ENCODE results near the gene LRFN4. TPM values are rescaled to one million over a fixed set of nuclear protein-coding genes. Genes with fewer than 3 reads are reported as not detected.

The LRFN4 gene
- total and polyA plus RNA-seq, 10 of the 15 experiments (the other 5 are each of a cell fraction or from before 2014, with no cell fraction given): 0.03 to 43.8 (median 4.9) TPM

DNA sequence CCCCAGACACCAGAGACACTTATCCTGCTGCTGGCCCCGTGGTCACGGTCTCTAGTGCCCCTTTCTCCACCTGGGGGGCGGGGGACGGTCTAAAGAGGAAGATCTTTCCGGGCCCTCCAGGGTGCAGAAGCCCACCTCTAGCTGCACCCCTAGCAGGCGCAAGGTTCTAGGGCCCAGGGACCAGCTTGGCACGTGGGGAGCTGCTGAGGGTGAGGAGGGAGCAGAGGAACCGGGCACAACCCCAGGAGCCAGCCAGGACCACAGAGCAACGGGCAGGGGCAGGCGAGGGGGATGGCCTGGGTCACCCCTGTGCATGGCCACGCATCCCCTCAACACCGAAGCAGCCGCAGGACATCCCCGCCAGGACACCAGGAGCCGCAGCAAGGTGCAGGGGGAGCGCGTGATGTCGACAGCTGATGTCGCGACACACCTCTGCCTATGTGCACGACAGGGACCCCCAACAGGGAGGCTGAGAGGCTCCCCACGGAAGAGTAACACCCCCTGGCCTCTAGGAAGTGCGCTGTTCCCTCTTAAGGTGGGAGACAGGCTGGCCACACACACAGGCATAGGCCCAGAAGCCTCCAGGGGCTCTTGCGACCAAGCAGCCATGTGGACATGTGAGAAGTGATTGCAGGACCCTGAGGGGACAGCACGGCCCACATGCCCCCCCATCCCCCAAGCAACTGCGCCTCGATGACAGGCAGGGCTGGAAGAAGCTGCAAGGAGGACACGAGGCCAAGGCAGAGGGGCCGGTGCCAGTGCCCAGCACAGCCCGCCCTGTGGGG is 5.1 kb downstream of the LRFN4 start (continued):
- TF ChIP-seq, protein P1, sequence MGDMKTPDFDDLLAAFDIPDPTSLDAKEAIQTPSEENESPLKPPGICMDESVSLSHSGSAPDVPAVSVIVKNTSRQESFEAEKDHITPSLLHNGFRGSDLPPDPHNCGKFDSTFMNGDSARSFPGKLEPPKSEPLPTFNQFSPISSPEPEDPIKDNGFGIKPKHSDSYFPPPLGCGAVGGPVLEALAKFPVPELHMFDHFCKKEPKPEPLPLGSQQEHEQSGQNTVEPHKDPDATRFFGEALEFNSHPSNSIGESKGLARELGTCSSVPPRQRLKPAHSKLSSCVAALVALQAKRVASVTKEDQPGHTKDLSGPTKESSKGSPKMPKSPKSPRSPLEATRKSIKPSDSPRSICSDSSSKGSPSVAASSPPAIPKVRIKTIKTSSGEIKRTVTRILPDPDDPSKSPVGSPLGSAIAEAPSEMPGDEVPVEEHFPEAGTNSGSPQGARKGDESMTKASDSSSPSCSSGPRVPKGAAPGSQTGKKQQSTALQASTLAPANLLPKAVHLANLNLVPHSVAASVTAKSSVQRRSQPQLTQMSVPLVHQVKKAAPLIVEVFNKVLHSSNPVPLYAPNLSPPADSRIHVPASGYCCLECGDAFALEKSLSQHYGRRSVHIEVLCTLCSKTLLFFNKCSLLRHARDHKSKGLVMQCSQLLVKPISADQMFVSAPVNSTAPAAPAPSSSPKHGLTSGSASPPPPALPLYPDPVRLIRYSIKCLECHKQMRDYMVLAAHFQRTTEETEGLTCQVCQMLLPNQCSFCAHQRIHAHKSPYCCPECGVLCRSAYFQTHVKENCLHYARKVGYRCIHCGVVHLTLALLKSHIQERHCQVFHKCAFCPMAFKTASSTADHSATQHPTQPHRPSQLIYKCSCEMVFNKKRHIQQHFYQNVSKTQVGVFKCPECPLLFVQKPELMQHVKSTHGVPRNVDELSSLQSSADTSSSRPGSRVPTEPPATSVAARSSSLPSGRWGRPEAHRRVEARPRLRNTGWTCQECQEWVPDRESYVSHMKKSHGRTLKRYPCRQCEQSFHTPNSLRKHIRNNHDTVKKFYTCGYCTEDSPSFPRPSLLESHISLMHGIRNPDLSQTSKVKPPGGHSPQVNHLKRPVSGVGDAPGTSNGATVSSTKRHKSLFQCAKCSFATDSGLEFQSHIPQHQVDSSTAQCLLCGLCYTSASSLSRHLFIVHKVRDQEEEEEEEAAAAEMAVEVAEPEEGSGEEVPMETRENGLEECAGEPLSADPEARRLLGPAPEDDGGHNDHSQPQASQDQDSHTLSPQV (IDR thresholded peaks at IDR 0.05): no peak
- TF ChIP-seq SMAD5 (IDR thresholded peaks at IDR 0.05; ENCODE audit: low read depth) (no peak), POU2F2 (IDR thresholded peaks at IDR 0.05; ENCODE audit: borderline replicate concordance, low read depth, low read length) (no peak), NFYB (IDR thresholded peaks at IDR 0.05; ENCODE audit: insufficient read depth, low read depth, low read length) (no peak)
- TF ChIP-seq, protein P2, sequence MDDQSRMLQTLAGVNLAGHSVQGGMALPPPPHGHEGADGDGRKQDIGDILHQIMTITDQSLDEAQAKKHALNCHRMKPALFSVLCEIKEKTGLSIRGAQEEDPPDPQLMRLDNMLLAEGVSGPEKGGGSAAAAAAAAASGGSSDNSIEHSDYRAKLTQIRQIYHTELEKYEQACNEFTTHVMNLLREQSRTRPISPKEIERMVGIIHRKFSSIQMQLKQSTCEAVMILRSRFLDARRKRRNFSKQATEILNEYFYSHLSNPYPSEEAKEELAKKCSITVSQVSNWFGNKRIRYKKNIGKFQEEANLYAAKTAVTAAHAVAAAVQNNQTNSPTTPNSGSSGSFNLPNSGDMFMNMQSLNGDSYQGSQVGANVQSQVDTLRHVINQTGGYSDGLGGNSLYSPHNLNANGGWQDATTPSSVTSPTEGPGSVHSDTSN (IDR thresholded peaks at IDR 0.05; ENCODE audit: insufficient replicate concordance, low read depth, low read length): no peak

DNA sequence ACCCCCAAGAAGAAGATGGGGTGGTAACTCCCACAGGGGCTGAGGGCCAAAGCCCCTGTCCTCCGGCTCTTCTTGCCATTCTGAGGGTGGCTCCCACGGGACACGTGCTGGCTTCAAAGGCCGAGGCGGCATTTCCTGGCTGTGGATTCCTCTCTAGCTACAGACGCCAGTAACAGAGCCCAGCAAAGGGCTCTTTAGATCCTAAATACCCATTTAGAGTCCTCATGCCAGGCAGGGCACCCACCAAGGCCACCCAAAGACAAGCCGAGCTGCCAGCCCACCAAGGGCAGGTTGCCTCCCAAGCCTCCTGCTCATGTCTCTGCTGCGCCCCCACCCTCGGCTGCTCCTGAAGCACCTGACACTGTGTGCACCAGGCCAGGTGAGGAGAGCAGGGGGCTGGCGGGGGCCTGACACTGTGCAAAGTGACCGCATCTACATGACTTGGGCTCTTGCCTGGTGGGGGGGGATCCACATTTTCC is 5.7 kb downstream of the LRFN4 start:
- SMC1A ChIA-PET (ENCODE audit: uncharacterized antibody, unreplicated experiment): no interaction called here
- BruUV-seq (replicated peaks): no TSS peak
- no peak overlapping the region for H2AFZ ChIP-seq (ENCODE audit: control insufficient read depth, low read depth, low read length)
- TF ChIP-seq, protein P3, sequence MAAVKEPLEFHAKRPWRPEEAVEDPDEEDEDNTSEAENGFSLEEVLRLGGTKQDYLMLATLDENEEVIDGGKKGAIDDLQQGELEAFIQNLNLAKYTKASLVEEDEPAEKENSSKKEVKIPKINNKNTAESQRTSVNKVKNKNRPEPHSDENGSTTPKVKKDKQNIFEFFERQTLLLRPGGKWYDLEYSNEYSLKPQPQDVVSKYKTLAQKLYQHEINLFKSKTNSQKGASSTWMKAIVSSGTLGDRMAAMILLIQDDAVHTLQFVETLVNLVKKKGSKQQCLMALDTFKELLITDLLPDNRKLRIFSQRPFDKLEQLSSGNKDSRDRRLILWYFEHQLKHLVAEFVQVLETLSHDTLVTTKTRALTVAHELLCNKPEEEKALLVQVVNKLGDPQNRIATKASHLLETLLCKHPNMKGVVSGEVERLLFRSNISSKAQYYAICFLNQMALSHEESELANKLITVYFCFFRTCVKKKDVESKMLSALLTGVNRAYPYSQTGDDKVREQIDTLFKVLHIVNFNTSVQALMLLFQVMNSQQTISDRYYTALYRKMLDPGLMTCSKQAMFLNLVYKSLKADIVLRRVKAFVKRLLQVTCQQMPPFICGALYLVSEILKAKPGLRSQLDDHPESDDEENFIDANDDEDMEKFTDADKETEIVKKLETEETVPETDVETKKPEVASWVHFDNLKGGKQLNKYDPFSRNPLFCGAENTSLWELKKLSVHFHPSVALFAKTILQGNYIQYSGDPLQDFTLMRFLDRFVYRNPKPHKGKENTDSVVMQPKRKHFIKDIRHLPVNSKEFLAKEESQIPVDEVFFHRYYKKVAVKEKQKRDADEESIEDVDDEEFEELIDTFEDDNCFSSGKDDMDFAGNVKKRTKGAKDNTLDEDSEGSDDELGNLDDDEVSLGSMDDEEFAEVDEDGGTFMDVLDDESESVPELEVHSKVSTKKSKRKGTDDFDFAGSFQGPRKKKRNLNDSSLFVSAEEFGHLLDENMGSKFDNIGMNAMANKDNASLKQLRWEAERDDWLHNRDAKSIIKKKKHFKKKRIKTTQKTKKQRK (IDR thresholded peaks at IDR 0.05; ENCODE audit: low read depth, low read length): no peak
- no peak for TF ChIP-seq RB1 (IDR thresholded peaks at IDR 0.05; ENCODE audit: borderline replicate concordance)
- no peak for TF ChIP-seq STAT3 (IDR thresholded peaks at IDR 0.05; ENCODE audit: low read depth, low read length)

More for the DNA sequence above, 5.7 kb downstream of the LRFN4 start:
- Histone ChIP-seq H3K4me2 (ENCODE audit: control insufficient read depth, insufficient read depth) (no peak overlapping the region), H3K4me3 (no peak overlapping the region), H3K9ac (ENCODE audit: control insufficient read depth, insufficient read depth, low read length) (no peak overlapping the region), H4K20me1 (ENCODE audit: control insufficient read depth, insufficient read depth) (no peaks in the 10 kb centered on the region), H3K79me2 (ENCODE audit: control insufficient read depth, insufficient read depth, low read length) (peaks cover 3% of the 10 kb centered on the region), H3K4me1 (ENCODE audit: control insufficient read depth, insufficient read depth, low read length) (no peaks in the 10 kb centered on the region), H3K36me3 (ENCODE audit: control insufficient read depth in 2 of 2, insufficient read depth in 2 of 2, low read length in 1 of 2) (no peaks in the 10 kb centered on the region), H3K27me3 (replicated peaks in 1 of 2; ENCODE audit: control insufficient read depth in 2 of 2, insufficient read depth in 2 of 2, low read length in 1 of 2) (no peaks in the 10 kb centered on the region), H3K9me3 (replicated peaks; ENCODE audit: control insufficient read depth, insufficient read depth, low read length) (no peaks in the 10 kb centered on the region), H3K27ac (ENCODE audit: control insufficient read depth, insufficient read depth) (no peak overlapping the region)
- intact Hi-C loops (cut with micrococcal nuclease; ENCODE audit: unreplicated experiment): no loop called here
- ChIA-PET CTCF (no interaction called here), POLR2A (no interaction called here), RAD21 (ENCODE audit: unreplicated experiment) (no interaction called here)
- 55% methylated on average over 11 of the region's 11 CpGs for WGBS (ENCODE audit: insufficient coverage, insufficient replicate concordance, low lambda C conversion rate, missing lambda C conversion rate)
- DNase-seq (ENCODE audit: low read depth, low spot score) (no peak), ATAC-seq (no peak), FAIRE-seq (no peak)
- in situ Hi-C loops (cut with MboI): no loop called here
